ENCODE results near the gene ZBTB22.

The ZBTB22 gene

DNA sequence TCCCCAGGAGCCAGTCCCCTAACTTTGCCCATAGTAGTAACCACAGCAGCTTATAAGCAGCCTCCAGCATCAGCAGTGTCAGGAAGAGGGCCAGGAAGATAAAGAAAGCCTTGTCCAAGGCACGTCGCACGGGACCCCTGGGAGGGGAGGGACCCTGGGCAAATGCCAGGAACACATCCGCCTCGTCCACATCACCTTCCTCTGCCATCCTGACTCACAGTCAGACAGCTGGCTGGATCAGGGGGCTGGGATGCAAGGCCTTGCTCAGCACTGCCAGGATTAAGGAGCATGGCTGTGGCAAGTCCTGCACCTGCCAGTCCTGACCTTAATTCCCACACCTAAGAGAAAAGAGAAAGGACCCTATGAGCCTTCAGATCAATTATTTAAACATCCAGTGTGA lies 11.5 kb upstream of the ZBTB22 start:
- no peak for DNase-seq

DNA sequence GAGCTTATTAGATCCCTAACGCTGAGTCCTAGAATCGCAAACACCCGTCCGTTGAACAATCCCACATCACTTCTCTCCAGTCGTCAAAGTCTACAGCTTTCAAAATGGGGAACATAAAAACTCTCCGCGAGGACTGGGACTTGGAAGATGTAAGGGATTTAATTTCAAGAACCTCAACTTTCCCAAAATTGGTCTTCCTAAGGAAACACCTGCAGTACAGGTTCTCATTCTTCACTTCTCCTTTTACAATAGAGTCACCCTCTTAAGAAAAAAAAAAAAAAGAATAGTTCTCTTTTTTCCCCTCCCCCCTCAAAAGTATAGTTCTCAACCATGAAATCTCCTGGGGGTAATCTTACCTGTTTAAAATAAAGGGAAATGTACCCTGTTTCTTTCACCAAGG lies 6.6 kb upstream of the ZBTB22 start:
- no peak for DNase-seq

GRCh38 chr6:33323623-33323948 lies 6.0 kb upstream of the ZBTB22 start:
- DNase-seq: no peak

DNA sequence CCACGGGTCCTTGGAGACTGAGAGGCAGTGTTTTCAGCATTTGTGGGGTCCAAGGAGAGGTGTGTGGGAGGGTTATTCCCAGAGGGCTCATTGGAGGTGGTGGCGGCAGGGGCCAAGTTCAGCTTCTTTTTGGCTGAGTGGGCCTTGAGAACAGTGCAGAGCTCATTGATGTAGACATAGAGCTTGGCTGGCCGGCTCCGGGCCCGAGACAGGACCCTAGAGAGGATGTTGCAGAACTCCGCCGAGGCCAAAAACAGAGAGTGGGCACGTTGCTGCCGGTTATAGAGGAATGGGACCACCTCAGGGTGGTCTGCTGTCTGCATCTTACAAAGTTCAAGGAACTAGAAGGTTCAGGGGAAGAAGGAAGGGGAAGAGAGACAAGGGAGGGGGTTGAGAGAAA lies 3.7 kb upstream of the ZBTB22 start:
- DNase-seq: no peak

- no peak for DNase-seq
Observed at GRCh38 chr6:33320315-33321181, 3.0 kb upstream of the ZBTB22 start.

DNA sequence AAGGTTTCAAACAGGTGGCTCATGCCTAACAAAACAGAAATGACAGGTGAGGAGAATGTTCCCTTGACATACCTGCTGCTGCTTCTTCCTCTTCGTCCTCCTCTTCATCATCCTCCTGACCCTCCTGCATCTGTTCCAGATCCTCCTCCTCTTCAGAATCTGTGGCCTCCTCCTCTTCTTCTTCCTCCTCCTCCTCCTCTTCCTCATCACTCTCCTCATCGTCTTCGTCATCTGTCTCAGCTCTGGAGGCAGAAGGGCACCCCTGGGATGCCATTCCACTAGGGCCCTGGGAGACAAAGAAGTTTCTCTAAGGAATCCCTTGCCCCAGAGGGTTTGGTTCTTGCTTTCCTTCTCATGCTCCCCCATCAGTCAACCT lies 2.4 kb upstream of the ZBTB22 start:
- no peak for DNase-seq

- no peak for DNase-seq
Observed at GRCh38 chr6:33318426-33319073, 1.0 kb upstream of the ZBTB22 start.

- DNase-seq: no peak
Observed at GRCh38 chr6:33317419-33317668, 200 bp downstream of the ZBTB22 start.

- no peak for DNase-seq
Observed at GRCh38 chr6:33316603-33317418, 733 bp downstream of the ZBTB22 start.

DNA sequence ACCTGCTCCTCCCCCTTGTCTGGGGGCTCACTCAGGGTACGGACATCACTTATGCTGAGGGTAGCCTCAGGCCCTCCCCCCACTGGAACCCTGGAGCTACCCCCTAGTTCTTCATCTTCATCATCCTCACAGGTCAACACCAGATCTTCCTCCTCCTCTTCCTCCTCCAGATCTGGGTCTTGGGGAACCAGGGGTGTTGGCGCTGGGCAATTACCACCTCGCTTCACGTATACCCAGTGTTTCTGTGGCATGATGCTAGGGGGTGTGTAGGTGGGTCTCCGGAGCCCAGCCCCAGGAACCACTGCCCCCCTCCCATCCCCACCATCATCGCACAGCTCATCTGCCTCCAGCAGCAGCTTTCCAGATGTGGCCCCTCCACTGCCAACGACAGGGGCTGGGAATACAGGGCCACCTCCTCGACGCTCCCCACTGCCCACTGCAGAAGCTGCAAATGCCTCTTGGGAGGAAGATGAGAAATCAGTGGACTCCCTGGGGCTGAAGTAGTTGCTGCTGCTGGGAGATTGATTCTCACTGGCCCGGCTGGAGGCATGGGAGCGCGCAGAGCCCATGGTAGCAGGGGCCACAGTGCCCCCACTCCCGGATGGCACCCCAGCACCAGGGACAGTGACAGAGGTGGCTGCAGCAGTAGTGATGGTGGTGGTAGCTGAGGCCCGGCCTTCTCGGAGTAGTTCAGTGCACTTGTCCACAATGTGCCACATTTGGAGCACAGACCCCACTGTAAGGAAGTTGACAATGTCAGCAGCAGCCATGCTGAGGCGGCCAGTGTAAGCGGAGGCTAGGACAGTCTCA lies 1.5 kb downstream of the ZBTB22 start:
- no peak for DNase-seq

DNA sequence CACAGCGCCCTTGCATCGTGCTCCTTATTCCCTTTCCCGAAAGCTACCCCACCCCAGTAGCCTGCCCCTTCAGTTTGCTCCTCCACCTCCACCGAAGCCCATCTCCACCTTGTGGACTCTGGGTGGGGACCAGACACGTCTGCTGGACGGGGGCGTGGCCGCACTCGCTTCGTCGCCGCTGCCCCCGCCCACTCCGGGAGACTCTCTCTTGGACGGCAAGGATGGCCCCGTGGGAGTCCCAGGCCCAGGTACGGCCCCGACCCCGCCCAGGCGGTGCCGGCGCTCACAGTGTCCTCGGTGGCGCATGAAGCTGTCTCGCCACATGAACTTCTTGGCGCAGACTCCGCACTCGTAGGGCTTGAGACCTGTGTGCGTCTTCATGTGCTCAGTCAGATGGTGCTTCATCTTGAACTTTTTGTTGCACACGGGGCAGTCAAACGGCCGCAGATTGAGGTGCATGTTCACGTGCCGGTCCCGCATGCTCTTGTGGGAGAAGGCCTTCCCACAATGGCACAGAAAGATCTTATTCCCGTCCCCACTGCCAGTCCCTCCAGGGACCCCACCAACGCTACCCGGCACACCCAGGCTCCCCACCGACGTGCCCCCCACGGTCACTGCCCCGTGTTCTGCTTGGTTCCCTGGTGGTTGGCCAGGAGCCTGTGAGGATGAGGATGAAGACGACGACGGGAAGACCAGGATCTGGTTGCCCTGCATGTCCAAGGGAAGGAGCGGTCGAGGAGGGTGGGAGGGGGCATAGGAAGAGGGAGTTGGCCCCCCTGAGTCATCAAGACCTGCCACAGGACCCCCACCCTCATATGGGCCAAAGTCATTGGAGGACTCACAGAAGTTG lies 2.4 kb downstream of the ZBTB22 start:
- peak; percentile 71 for DNase-seq

- DNase-seq: peak; percentile 92
Observed at GRCh38 chr6:33314515-33314942, 3.0 kb downstream of the ZBTB22 start.

DNA sequence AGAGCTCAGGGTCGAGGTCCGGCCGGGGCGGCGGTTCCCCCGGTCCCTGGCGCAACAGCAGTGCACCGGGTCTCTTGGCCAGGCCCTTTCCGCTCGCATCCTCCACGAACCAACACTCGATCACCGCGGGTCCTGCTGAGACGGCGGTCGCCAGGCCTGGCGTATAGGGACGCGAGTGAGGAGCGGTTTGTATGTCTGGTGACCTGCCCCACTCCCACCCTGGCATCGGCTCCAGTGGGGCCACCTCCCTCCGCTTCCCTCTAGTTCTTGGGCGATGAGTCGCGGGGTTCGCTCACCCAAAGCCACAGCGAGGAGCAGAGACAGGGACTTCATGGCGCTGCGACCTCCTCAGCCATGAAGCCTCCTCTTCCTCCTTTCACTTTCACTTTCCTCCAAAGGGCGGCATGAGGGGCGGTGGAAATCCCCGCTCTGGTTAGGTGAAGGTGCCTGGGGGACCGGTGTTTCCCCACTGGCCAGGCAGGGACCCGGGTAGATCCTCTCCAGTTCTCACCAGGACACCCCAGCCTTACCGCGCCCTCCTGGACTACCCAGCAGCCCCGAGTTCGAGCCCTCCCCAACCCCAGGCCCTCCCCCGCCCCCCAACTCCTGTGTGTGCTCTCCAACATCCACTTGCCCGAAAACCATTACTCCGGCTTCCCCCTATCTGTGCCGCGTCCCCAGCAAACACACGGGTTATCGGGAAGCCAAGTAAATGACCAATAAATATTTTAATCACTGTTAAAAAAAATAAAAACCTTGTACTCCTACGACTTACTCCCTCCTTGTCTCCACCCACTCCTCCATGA lies 3.6 kb downstream of the ZBTB22 start, which contains the start of gene TAPBP:
TAPBP (minus strand) TSS at position 370 of the 806 bp plus-strand sequence; CDS start at position 333, 37 bp downstream.
- peak; percentile 95 for DNase-seq

GRCh38 chr6:33313105-33313708 lies 4.3 kb downstream of the ZBTB22 start:
- DNase-seq: peak; percentile 81

DNA sequence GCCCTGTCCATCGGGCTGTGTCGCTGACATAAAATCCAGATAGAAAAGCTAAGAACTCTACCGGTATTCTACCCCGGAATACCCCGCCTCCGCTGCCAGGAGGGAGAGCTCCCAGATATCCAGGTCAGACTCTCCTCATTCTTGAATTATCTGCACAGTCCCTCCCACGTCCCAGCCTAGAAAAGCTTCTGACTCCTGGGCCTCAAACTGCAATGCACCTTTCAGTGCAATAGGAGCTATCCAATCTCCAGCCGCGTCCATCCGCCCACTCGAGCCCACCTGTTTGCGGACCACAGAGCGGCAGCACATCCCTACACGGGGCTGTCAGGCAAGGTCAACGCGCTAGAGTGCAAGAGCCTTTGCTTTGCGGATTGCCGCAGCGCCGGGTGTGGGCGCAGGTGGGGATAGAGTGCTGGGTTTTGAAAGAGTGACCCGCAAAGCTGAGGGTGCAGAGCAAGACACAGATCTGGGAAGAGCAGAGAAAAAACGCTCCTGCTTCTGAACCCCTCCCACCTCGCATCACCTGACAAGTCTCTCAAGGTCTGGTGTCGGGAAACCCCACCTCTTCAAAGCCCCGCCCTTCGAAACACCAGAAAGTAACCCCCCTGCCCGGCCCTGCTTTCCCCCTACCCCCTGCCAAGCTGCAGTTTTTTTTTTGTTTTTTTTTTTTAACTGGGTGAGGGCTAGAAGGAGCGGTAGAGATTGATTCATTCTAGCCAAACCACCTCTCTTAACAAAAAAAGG lies 5.0 kb downstream of the ZBTB22 start:
- peak; percentile 93 for DNase-seq

DNA sequence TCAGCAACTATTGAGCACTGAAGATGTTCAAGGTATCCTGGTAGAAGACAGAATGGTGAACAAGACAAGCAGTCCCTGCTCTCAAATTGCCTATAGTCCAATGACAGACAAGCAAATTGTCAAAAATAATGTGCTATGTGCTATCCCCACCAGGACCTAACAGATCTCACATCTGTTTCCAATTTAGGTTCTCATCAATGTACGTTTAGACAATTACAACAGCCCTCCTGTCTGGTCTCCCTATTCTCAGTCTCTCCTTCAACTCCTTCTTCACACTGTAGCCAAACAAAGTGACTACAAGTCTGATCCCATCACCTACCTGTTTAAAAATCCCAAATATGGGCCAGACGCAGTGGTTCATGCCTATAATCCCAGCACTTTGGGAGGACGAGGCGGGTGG lies 11.2 kb downstream of the ZBTB22 start:
- DNase-seq: no peak

- DNase-seq: no peak
Observed at GRCh38 chr6:33305052-33305451, 12.5 kb downstream of the ZBTB22 start.

- DNase-seq: no peak
Observed at GRCh38 chr6:33304216-33304615, 13.3 kb downstream of the ZBTB22 start.

DNA sequence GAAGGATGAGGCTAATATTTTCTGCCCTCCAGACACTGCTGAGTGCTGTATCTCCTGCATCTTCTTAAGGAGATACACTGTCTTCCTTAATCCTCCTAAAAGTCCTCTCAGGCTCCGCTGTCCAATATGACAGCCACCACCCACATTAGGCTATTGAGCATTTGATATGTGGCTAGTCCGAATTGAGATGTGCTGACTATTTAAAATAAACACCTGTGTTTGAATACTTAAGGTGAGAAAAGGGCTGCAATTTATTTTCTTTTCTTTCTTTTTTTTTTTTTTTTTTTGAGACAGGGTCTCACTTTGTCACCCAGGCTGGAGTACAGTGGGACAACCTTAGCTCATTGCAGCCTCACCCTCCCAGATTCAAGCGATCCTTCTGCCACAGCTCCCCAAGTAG lies 15.7 kb downstream of the ZBTB22 start:
- no peak for DNase-seq

Data from activated effector memory CD4-positive, alpha-beta T cell treated with anti-CD3 and anti-CD28 coated beads, Interleukin-2, amount 50 U/mL, for 16 hours (primary cell).